ENCODE results near the gene C19orf33.

GRCh38 chr19:38303517-38304351 is at the start of gene C19orf33:
- TF ChIP-seq CTCF (IDR thresholded peaks at IDR 0.05): no peak
- TF ChIP-seq POLR2A (IDR thresholded peaks at IDR 0.05): no peak

Data from thyroid gland (tissue), 4 donors.